Fibroblast of lung (primary cell): ENCODE data around the gene IGSF9. TPM values are rescaled to one million over a fixed set of nuclear protein-coding genes. Genes with fewer than 3 reads are reported as not detected.

ENCODE experiments used
- DNase-seq, 2 donors: peaks; one replicate each; pipeline versions ENCODE4 v3.0.0 to v3.0.0-alpha.2; 2010; ENCODE audit warnings: low read depth in 2 of 2
- H2AFZ ChIP-seq: 2 replicates; pipeline ENCODE4 v1.5.1; 2012; ENCODE audit warnings: low read length, control low read depth, inconsistent platforms
- H3K27ac ChIP-seq: 2 replicates; pipeline ENCODE4 v1.5.1; 2011; ENCODE audit warnings: low read length, control low read depth; ENCODE audit not compliant: insufficient read depth
- H3K27me3 ChIP-seq: 2 replicates; pipeline ENCODE4 v1.5.1; 2011; ENCODE audit warnings: mild to moderate bottlenecking, low read length; ENCODE audit not compliant: control insufficient read depth, insufficient read depth
- H3K36me3 ChIP-seq: 2 replicates; pipeline ENCODE4 v1.5.1; 2011; ENCODE audit warnings: low read length; ENCODE audit not compliant: control insufficient read depth, insufficient read depth
- H3K4me1 ChIP-seq: 2 replicates; pipeline ENCODE4 v1.5.1; 2011; ENCODE audit warnings: low read length; ENCODE audit not compliant: control insufficient read depth, insufficient read depth; ENCODE audit errors: extremely low read depth
- H3K4me2 ChIP-seq: 2 replicates; pipeline ENCODE4 v1.5.1; 2011; ENCODE audit warnings: low read length, control low read depth; ENCODE audit not compliant: insufficient read depth; ENCODE audit errors: extremely low read depth
- H3K4me3 ChIP-seq, 4 experiments: fragments of 200-600 bp in 1 of 4; sonication (generic) in 1 of 4; replicated peaks in 1 of 4; 2 replicates each; pipeline ENCODE4 v1.5.1; 2011 to 2016; ENCODE audit warnings: low read length in 4 of 4, low read depth in 3 of 4, mild to moderate bottlenecking in 3 of 4, control low read depth in 2 of 4, inconsistent platforms in 1 of 4, mixed read lengths in 1 of 4; ENCODE audit not compliant: insufficient read depth in 1 of 4; ENCODE audit errors: control extremely low read depth in 1 of 4
- H3K79me2 ChIP-seq: 2 replicates; pipeline ENCODE4 v1.5.1; 2012; ENCODE audit warnings: mild to moderate bottlenecking, low read length, inconsistent platforms; ENCODE audit not compliant: control insufficient read depth, insufficient read depth
- H3K9ac ChIP-seq: 2 replicates; pipeline ENCODE4 v1.5.1; 2011; ENCODE audit warnings: mild to moderate bottlenecking, low read length, control low read depth; ENCODE audit not compliant: insufficient read depth
- H3K9me3 ChIP-seq: 2 replicates; pipeline ENCODE4 v1.5.1; 2012; ENCODE audit warnings: low read depth, low read length; ENCODE audit not compliant: control insufficient read depth, insufficient read depth
- H4K20me1 ChIP-seq: 2 replicates; pipeline ENCODE4 v1.5.1; 2011; ENCODE audit warnings: low read length; ENCODE audit not compliant: control insufficient read depth, insufficient read depth; ENCODE audit errors: extremely low read depth
- EZH2 ChIP-seq: IDR thresholded peaks from 2 replicates; pipeline ENCODE4 v1.5.1; 2012; ENCODE audit warnings: low read length, control low read depth, mild to moderate bottlenecking; ENCODE audit errors: missing control alignments
- polyA plus RNA-seq, 2 donors: library from polyadenylated mRNA; depleted of rRNA in 1 of 2; stranded (reverse) in 1 of 2; unstranded in 1 of 2; fragments of >200 nt; gene quantifications; 2 replicates each; pipeline ENCODE4 v1.2.1, GENCODE V29; 2011 to 2012; ENCODE audit warnings: missing spikeins in 1 of 2
- total RNA-seq: library from RNA; depleted of rRNA; stranded (reverse); fragments of >200 nt; gene quantifications from 2 replicates; pipeline ENCODE4 v1.2.1, GENCODE V29; 2014
- TF ChIP-seq, protein P1 (sequence below), 2 donors: IDR thresholded peaks in 1 of 2; conservative IDR thresholded peaks in 1 of 2; 1 replicate in 1 of 2; 2 replicates in 1 of 2; pipeline ENCODE4 v1.5.1; 2011 to 2012; ENCODE audit warnings: low read length in 2 of 2, control low read depth in 1 of 2, inconsistent platforms in 1 of 2, low read depth in 1 of 2, mild to moderate bottlenecking in 1 of 2

Gene IGSF9
- total and polyA plus RNA-seq, 2 donors (not counting 1 experiment from before 2014, with no cell fraction given): under 0.01 TPM; not detected in 1

DNA sequence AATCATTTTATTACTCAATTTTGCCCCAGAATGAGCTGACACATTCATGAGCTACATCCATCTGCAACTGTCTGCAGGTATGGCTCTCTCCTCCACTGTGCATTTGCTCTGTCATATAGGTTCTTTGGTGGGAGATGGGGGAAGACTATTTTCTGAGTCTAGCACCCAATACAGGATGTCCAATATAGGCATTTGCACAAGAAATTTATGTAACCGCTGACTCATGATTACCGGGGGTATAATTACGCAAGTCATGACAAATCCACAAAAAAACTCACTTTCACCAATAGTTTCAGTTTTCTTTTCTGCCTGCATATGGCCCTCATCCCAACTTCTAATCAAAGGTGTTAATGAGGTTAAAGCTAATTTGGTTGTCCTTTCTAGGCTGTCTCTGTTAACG lies 65.4 kb downstream of the IGSF9 start:
- peak; percentile 76 to 87 for DNase-seq
- H4K20me1 ChIP-seq: no peaks in the 10 kb centered on the region
- no peak overlapping the region for H3K4me2 ChIP-seq
- no peak overlapping the region for H3K27ac ChIP-seq
- no peak for TF ChIP-seq EZH2
- TF ChIP-seq, protein P1, sequence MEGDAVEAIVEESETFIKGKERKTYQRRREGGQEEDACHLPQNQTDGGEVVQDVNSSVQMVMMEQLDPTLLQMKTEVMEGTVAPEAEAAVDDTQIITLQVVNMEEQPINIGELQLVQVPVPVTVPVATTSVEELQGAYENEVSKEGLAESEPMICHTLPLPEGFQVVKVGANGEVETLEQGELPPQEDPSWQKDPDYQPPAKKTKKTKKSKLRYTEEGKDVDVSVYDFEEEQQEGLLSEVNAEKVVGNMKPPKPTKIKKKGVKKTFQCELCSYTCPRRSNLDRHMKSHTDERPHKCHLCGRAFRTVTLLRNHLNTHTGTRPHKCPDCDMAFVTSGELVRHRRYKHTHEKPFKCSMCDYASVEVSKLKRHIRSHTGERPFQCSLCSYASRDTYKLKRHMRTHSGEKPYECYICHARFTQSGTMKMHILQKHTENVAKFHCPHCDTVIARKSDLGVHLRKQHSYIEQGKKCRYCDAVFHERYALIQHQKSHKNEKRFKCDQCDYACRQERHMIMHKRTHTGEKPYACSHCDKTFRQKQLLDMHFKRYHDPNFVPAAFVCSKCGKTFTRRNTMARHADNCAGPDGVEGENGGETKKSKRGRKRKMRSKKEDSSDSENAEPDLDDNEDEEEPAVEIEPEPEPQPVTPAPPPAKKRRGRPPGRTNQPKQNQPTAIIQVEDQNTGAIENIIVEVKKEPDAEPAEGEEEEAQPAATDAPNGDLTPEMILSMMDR (conservative IDR thresholded peaks at IDR 0.05 in 1 of 2, IDR thresholded peaks at IDR 0.05 in 1 of 2; ENCODE audit: low read depth in 1 of 2, low read length in 2 of 2): no peak
- no peaks in the 10 kb centered on the region for H3K9me3 ChIP-seq
- no peak overlapping the region for H3K4me3 ChIP-seq
- no peaks in the 10 kb centered on the region for H3K36me3 ChIP-seq
- no peak overlapping the region for H2AFZ ChIP-seq
- no peaks in the 10 kb centered on the region for H3K79me2 ChIP-seq
- no peak overlapping the region for H3K9ac ChIP-seq
- H3K4me1 ChIP-seq: peaks cover 14% of the 10 kb centered on the region
- no peaks in the 10 kb centered on the region for H3K27me3 ChIP-seq

DNA sequence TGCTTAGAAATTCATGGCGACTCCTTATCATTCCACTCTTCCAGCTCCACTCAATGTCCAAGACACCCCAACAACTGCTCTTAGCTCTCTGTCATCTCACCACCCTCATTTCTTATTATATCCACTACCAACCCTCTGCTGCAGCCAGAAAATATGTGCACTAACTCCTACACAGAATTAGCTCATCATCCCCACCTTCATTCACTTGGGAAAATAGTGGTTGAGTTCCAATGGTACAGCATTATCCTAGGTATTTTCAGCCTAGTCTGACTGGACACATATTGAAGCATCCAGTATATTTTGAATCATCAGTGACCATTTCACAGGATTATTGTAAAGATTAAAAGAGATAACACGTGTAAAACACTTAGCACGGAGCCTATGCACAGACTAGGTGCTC lies 66.3 kb downstream of the IGSF9 start:
- DNase-seq: peak in 1 of 2 donors; percentile 61
- no peak overlapping the region for H3K4me2 ChIP-seq
- no peaks in the 10 kb centered on the region for H3K79me2 ChIP-seq
- no peak overlapping the region for H3K9ac ChIP-seq
- no peak for TF ChIP-seq EZH2
- peaks cover 14% of the 10 kb centered on the region for H3K4me1 ChIP-seq
- H3K27me3 ChIP-seq: no peaks in the 10 kb centered on the region
- no peak overlapping the region for H2AFZ ChIP-seq
- no peak overlapping the region for H3K27ac ChIP-seq
- no peaks in the 10 kb centered on the region for H4K20me1 ChIP-seq
- H3K9me3 ChIP-seq: no peaks in the 10 kb centered on the region
- no peaks in the 10 kb centered on the region for H3K36me3 ChIP-seq
- no peak overlapping the region for H3K4me3 ChIP-seq

DNA sequence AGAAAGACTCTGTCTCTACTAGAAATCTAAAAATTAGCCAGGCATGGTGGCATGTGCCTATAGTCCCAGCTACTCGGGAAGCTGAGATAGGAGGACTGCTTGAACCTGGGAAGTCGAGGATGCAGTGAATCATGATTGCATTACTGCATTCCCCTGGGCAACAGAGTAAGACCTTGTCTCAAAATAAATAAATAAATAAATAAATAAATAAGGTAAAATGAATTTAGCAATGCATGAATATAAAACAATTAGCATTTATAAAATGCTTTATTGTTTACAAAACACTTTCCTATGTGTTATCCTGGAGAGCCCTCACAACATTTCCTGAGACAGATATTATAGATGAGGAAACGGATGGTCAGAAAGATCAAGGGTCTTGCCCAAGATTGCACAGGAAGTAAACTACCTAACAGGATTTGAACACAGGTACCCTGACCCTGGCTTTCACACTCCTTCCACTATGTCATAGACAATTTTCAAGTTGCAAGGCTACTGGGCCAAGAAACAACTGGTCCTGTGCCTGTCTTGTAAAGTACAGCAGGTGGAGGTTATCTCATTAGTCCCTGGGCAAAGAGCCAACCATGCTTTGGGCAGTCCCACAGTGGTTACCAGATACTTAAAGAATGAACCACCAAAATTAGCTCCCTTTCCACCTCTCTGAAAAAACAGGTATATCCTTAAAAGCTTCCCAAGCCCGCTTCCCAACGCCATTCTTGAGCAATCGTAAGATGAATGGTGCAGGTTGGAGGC lies 67.5 kb downstream of the IGSF9 start:
- Histone ChIP-seq H3K9me3 (no peaks in the 10 kb centered on the region), H2AFZ (no peak overlapping the region), H3K36me3 (no peaks in the 10 kb centered on the region), H3K4me2 (no peak overlapping the region), H4K20me1 (no peaks in the 10 kb centered on the region), H3K9ac (no peak overlapping the region), H3K4me3 (no peak overlapping the region), H3K4me1 (peaks cover 14% of the 10 kb centered on the region), H3K27ac (no peak overlapping the region), H3K27me3 (no peaks in the 10 kb centered on the region), H3K79me2 (no peaks in the 10 kb centered on the region)
- no peak for DNase-seq
- TF ChIP-seq, protein P1 (conservative IDR thresholded peaks at IDR 0.05 in 1 of 2, IDR thresholded peaks at IDR 0.05 in 1 of 2; ENCODE audit: low read depth in 1 of 2, low read length in 2 of 2): no peak
- TF ChIP-seq EZH2: no peak

Other genes starting within 250 kb of the IGSF9 start
- gene CRP, start 231.0 kb downstream of the IGSF9 start, total RNA-seq: not detected in 2 replicates
- gene CRP, start 231.0 kb downstream of the IGSF9 start, polyA plus RNA-seq: not detected in 2 replicates
- gene DUSP23, start 164.7 kb downstream of the IGSF9 start, total RNA-seq: 11.6 and 21.6 TPM in 2 replicates
- gene DUSP23, start 164.7 kb downstream of the IGSF9 start, polyA plus RNA-seq: 4.7 and 7.5 TPM in 2 replicates
- gene FCRL6, start 143.3 kb downstream of the IGSF9 start, total RNA-seq: not detected in 2 replicates
- not detected in 2 replicates for gene FCRL6, start 143.3 kb downstream of the IGSF9 start, polyA plus RNA-seq
- under 0.01 TPM in 1 of 2 replicates, not detected in the other for gene SLAMF8, start 118.7 kb downstream of the IGSF9 start, total RNA-seq
- gene SLAMF8, start 118.7 kb downstream of the IGSF9 start, polyA plus RNA-seq: 0.02 TPM in 1 of 2 replicates, not detected in the other
- under 0.01 TPM in 2 replicates for gene VSIG8, start 83.0 kb downstream of the IGSF9 start, total RNA-seq
- gene VSIG8, start 83.0 kb downstream of the IGSF9 start, polyA plus RNA-seq: not detected in 2 replicates
- gene CFAP45, start 45.4 kb downstream of the IGSF9 start, total RNA-seq: 0.51 and 1.5 TPM in 2 replicates
- gene CFAP45, start 45.4 kb downstream of the IGSF9 start, polyA plus RNA-seq: 1.1 and 1.2 TPM in 2 replicates
- gene TAGLN2, start 20.1 kb downstream of the IGSF9 start, total RNA-seq: 220 and 300 TPM in 2 replicates
- gene TAGLN2, start 20.1 kb downstream of the IGSF9 start, polyA plus RNA-seq: 718 and 768 TPM in 2 replicates
- gene SLAMF9, start 8.6 kb upstream of the IGSF9 start, total RNA-seq: not detected in 2 replicates
- gene SLAMF9, start 8.6 kb upstream of the IGSF9 start, polyA plus RNA-seq: not detected in 2 replicates
- gene PIGM, start 86.4 kb upstream of the IGSF9 start, total RNA-seq: 4.1 and 4.5 TPM in 2 replicates
- 6.4 and 6.7 TPM in 2 replicates for gene PIGM, start 86.4 kb upstream of the IGSF9 start, polyA plus RNA-seq
- not detected in 2 replicates for gene KCNJ10, start 124.5 kb upstream of the IGSF9 start, total RNA-seq
- not detected in 2 replicates for gene KCNJ10, start 124.5 kb upstream of the IGSF9 start, polyA plus RNA-seq
- gene KCNJ9, start 135.9 kb upstream of the IGSF9 start, total RNA-seq: under 0.01 TPM in 2 replicates
- not detected in 2 replicates for gene KCNJ9, start 135.9 kb upstream of the IGSF9 start, polyA plus RNA-seq
- gene IGSF8, start 153.0 kb upstream of the IGSF9 start, total RNA-seq: 24.4 and 27.7 TPM in 2 replicates
- gene IGSF8, start 153.0 kb upstream of the IGSF9 start, polyA plus RNA-seq: 6.2 and 6.5 TPM in 2 replicates
- gene ATP1A2, start 170.1 kb upstream of the IGSF9 start, total RNA-seq: 1.8 and 32.9 TPM in 2 replicates
- gene ATP1A2, start 170.1 kb upstream of the IGSF9 start, polyA plus RNA-seq: 0.01 and 0.44 TPM in 2 replicates
- 0.26 TPM in 1 of 2 replicates, not detected in the other for gene ATP1A4, start 206.0 kb upstream of the IGSF9 start, total RNA-seq
- not detected in 2 replicates for gene ATP1A4, start 206.0 kb upstream of the IGSF9 start, polyA plus RNA-seq
- 0.17 and 0.26 TPM in 2 replicates for gene CASQ1, start 245.0 kb upstream of the IGSF9 start, total RNA-seq
- 0.15 TPM in 1 of 2 replicates, not detected in the other for gene CASQ1, start 245.0 kb upstream of the IGSF9 start, polyA plus RNA-seq